ENCODE data around the gene IMP3.
A peak's percentile ranks its signal among the peaks of the same experiment; 100 is the strongest.

- TF ChIP-seq CTCF (IDR thresholded peaks at IDR 0.05): no peak
- no peak for TF ChIP-seq EP300 (IDR thresholded peaks at IDR 0.05)
- TF ChIP-seq POLR2A (IDR thresholded peaks at IDR 0.05): no peak
- peak in 1 of 3 donors; percentile 12 for TF ChIP-seq POLR2AphosphoS5 (IDR thresholded peaks at IDR 0.05)
These were observed 11.1 kb upstream of the IMP3 start for GRCh38 chr15:75650908-75651809.
